HEK293T (cell line): ENCODE measurements around the gene PCBP3.

ENCODE experiments used
- ARNT ChIP-seq: fragments of 450-650 bp; IDR thresholded peaks from 2 replicates; pipeline ENCODE4 v1.6.1; 2017; ENCODE audit warnings: mild to moderate bottlenecking
- CTBP1 ChIP-seq: fragments of 450-650 bp; IDR thresholded peaks from 2 replicates; pipeline ENCODE4 v1.6.1; 2016; ENCODE audit warnings: borderline replicate concordance

DNA sequence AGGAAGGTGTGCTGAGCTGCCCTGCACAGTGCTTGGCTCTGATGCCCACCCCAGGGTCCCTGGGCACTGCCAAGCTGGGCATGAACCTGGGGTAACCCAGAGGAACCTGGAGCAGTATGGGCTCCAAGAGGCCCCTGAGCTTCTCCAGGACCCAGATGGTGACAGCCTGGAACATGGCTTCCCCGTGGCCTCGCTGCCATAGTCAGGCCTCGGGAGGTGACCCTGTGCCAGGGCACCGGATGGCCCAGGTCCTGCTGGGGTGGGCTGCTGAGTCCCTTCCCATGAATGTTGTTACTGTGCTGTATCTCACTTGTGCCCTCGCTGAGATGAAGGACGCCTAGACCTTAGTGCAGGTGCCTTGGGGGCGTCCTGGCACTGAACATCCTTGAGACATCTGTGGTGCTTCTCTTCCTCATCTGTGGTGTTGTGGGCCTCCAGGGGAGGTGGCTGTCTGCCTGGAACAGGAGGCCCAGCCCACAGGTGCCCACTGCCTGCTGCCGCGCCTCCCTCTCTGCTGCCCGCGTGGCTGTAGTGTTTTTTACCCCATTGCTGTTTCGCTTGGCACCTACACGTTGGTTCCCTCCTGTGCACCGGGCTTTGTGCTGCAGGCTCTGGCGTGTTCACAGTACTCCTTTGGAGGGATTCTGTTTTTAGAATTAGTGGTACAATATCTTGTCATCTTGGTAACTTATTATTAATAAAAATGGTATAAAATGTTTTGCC is 160.3 kb downstream of the PCBP3 start:
- TF ChIP-seq CTBP1 (no peak), ARNT (no peak)
